ENCODE measurements around the gene TNFRSF21. TPM values are rescaled to one million over a fixed set of nuclear protein-coding genes. Genes with fewer than 3 reads are reported as not detected.

TNFRSF21 gene
- total and polyA plus RNA-seq, 11 donors = 2.7 to 18.1 (median 5.6) TPM

DNA sequence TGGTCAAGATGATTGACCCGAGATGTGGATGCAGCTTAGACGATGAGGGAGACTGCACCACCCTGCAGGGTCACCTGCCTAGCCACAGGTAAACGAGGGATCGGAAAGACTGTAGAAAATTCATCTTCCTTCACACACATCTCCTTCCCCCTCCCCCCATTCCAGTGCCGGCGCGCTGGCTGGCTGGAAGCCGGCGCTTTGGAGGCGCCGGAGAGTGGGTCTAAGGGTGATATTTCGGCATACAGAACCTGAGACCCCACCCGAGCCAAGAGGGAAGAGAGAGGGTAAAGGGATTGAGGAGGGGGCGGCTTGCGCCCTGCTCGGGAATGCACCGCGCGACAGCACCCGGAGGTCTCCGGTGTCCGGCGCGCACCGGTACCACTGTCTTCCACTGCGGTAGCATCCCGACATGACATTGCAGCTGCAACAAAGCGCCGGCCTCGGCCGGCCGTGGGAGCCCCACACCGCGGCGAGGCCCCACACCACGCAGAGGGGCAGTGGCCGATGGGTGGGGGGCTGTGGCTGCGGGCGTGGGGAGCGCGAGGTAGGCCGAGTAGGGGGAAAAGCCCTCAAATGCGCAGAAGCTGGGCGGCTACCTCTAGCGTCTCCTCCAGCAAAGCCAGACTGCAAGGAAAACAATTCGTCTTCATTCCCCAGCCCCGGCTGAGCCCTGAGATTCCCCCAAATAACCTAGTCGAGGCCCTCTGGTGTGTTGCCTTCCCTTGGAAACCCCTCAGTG, 984 bp downstream of the TNFRSF21 start:
- DNase-seq = peak in 4 of 5 donors; percentile 15 to 64 (median 38)
- no peaks in the 10 kb centered on the region for H3K36me3 ChIP-seq
- intact Hi-C loops (cut with DNase I) = loop anchor here in 9 of 10 donors (1.0 to 10.0 kb wide), 8 partner anchors 61 to 461 kb away; no protein-coding TSS in a partner anchor

DNA sequence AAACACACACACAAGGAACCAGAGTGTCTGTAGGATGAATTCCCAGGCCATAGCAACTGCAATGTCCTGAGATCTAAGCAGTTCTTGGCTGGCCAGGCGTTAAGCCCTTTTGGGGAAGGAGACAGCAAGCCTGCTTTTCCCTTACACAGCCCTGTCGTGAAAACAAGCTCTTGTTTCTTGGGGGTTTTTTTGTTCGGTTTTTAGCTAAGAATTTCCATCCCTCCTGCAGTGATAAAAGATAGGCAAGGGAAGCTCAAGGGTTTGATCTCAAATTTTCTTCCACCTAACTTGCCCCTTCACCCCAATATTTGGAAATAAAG, 1.5 kb downstream of the TNFRSF21 start:
- DNase-seq = no peak
- peak overlapping the region in 1 of 12 donors; percentile 87 for H3K27ac ChIP-seq
- peaks cover 0 to 12% (median 3%) of the 10 kb centered on the region in 12 donors for H3K4me1 ChIP-seq
- intact Hi-C loops (cut with DNase I) = loop anchor here in 9 of 10 donors (2.0 to 10.0 kb wide), 7 partner anchors 61 to 461 kb away; no protein-coding TSS in a partner anchor
- no peaks in the 10 kb centered on the region for H3K9me3 ChIP-seq
- H3K27me3 ChIP-seq = peaks cover 0 to 28% (median 13%) of the 10 kb centered on the region in 9 donors
- no peaks in the 10 kb centered on the region for H3K36me3 ChIP-seq
- WGBS, 4 donors = 33 to 56% (median 37%) methylated on average over 3 of the region's 3 CpGs
- TF ChIP-seq, protein P1, sequence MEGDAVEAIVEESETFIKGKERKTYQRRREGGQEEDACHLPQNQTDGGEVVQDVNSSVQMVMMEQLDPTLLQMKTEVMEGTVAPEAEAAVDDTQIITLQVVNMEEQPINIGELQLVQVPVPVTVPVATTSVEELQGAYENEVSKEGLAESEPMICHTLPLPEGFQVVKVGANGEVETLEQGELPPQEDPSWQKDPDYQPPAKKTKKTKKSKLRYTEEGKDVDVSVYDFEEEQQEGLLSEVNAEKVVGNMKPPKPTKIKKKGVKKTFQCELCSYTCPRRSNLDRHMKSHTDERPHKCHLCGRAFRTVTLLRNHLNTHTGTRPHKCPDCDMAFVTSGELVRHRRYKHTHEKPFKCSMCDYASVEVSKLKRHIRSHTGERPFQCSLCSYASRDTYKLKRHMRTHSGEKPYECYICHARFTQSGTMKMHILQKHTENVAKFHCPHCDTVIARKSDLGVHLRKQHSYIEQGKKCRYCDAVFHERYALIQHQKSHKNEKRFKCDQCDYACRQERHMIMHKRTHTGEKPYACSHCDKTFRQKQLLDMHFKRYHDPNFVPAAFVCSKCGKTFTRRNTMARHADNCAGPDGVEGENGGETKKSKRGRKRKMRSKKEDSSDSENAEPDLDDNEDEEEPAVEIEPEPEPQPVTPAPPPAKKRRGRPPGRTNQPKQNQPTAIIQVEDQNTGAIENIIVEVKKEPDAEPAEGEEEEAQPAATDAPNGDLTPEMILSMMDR (IDR thresholded peaks at IDR 0.05) = no peak
- TF ChIP-seq POLR2A (IDR thresholded peaks at IDR 0.05) = no peak
- H3K4me3 ChIP-seq = peak overlapping the region; percentile 60 to 79 (median 74)
- no peak for ATAC-seq

More for the DNA sequence above, 984 bp downstream of the TNFRSF21 start:
- ATAC-seq = peak in 3 of 4 donors; percentile 19 to 38 (median 25)
- peak overlapping the region; percentile 23 to 87 (median 62) for H3K27ac ChIP-seq
- TF ChIP-seq, protein P1 (IDR thresholded peaks at IDR 0.05) = no peak
- no peak for TF ChIP-seq POLR2A (IDR thresholded peaks at IDR 0.05)
- H3K4me3 ChIP-seq = peak overlapping the region; percentile 60 to 79 (median 74)
- peaks cover 0 to 32% (median 15%) of the 10 kb centered on the region in 9 donors for H3K27me3 ChIP-seq
- no peaks in the 10 kb centered on the region for H3K9me3 ChIP-seq
- 2% methylated on average over 40 to 48 of the region's 48 CpGs for WGBS, 4 donors
- peaks cover 0 to 12% (median 3%) of the 10 kb centered on the region in 12 donors for H3K4me1 ChIP-seq

DNA sequence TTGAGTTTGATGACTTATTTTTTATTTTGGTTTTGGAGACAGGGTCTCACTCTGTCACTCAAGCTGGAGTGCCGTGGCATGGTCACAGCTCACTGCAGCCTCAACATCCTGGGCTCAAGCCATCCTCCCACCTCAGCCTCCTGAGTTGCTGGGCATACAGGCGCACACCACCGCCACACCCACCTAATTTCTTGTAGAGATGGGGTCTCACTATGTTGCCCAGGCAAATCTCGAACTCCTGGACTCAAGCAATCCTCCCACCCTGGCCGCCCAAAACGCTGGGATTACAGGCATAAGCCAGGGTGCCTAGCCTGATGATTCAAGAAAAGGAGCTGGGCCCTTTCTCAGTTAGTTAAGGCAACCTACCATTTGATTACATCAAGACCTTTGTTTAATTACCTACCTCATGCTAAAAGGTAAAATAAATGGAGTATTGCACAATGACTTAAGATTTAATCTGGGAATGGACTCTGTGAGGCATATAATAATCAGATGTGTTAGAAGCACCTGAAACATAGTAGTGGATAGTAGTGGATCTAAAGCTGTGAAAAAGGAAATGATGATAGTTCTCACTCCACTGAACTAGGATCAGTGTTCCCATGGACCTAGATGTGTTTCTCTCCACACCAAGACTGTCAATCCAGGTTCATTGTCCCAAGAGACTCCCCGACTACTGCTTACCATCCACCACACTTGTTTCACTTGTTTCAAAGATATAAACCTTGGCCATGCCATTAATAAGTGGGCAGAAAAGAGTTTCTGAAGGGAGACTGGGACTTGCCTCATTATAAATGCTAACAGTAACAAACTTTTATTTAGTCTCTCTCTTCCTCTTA, 2.1 kb downstream of the TNFRSF21 start:
- H3K27ac ChIP-seq = no peak overlapping the region
- WGBS, 4 donors = 91 to 95% (median 92%) methylated on average over 7 of the region's 7 CpGs
- H3K36me3 ChIP-seq = no peaks in the 10 kb centered on the region
- no peak for DNase-seq
- H3K27me3 ChIP-seq = peaks cover 0 to 25% (median 13%) of the 10 kb centered on the region in 9 donors
- H3K4me1 ChIP-seq = peaks cover 0 to 12% (median 3%) of the 10 kb centered on the region in 12 donors
- no peaks in the 10 kb centered on the region for H3K9me3 ChIP-seq
- TF ChIP-seq, protein P1 (IDR thresholded peaks at IDR 0.05) = no peak
- TF ChIP-seq POLR2A (IDR thresholded peaks at IDR 0.05) = no peak
- H3K4me3 ChIP-seq = peak overlapping the region in 10 of 12 donors; percentile 61 to 79 (median 75)
- intact Hi-C loops (cut with DNase I) = loop anchor here in 9 of 10 donors (2.0 to 10.0 kb wide), 7 partner anchors 60 to 460 kb away; no protein-coding TSS in a partner anchor
- ATAC-seq = no peak

Measured in heart left ventricle (tissue), 16 donors.